LoVo (cell line): ENCODE measurements around the gene IRAK1.

Source experiments
- DNase-seq: peaks from one replicate; pipeline ENCODE4 v3.0.0-alpha.2; 2016; ENCODE audit warnings: low spot score

Gene IRAK1

GRCh38 chrX:153971124-153971449, 48.6 kb downstream of the IRAK1 start:
- peak; percentile 73 for DNase-seq

DNA sequence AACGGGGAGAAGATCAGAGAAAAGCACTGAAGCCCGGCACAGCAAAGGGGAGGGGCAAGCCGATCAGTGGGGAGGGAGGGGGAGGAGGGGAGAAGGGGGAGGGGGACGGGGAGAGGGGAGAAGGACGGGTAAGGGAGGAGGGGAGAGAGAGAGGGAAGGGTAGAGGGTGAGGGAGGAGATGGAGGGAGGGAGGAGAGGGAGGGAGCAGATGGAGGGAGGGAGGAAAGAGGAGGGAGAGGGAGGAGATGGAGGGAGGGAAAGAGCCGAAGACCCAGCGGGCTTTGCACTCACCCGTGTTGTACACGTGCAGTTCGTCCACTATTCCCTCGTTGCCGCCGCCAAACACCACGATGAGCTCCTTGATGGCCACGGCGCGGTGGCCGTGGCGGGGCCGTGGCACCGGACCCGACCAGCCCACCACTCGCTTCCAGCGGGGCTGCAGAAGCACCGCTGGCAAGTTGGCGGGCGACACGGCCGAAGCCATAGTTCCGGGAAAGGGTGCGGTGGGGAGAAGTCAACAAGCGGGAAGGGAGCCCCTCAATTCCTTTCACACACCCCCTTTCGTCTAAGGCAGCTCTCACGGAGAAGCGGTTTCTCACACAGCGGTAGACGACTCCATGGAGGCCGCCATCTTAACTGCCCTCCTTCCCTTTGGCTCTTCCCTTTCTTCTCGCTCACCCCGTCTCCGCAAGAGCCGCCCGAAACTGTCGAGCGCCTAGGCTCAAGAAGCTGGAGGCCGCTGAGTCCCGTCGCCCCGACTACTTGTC, 49.2 kb downstream of the IRAK1 start:
- no peak for DNase-seq

DNA sequence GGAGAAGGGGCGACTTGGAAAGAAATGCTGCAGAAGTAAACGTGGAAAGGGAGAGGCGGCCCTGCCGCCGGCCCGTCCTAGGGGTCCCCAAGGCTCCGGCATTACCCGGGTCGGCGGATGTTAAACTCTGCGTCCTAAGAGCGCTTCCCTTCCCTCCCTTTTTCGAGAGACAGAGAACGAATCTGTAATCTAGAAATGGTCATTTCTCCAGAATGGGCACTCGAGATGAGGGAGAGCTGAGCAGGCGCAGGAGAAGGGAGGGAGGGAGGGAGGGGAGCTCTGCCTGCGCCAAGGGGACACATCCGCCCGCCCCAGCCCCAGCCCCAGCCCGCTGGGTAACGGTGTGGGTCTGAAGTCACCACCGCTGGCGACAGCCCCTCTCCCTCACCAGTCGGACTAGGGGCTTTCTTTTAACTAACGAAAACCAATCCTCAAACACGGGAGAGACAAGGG, 49.8 kb downstream of the IRAK1 start:
- no peak for DNase-seq

GRCh38 chrX:153969125-153969903, 50.4 kb downstream of the IRAK1 start:
- no peak for DNase-seq

- no peak for DNase-seq
Measured at GRCh38 chrX:153968754-153969124, 51.0 kb downstream of the IRAK1 start.

- DNase-seq = no peak
Measured at GRCh38 chrX:153968255-153968654, 51.4 kb downstream of the IRAK1 start.

GRCh38 chrX:153967536-153968224, 52.0 kb downstream of the IRAK1 start:
- DNase-seq = no peak

GRCh38 chrX:153966841-153967535, 52.7 kb downstream of the IRAK1 start:
- DNase-seq = no peak

- no peak for DNase-seq
Measured at GRCh38 chrX:153966283-153966688, 53.4 kb downstream of the IRAK1 start.

DNA sequence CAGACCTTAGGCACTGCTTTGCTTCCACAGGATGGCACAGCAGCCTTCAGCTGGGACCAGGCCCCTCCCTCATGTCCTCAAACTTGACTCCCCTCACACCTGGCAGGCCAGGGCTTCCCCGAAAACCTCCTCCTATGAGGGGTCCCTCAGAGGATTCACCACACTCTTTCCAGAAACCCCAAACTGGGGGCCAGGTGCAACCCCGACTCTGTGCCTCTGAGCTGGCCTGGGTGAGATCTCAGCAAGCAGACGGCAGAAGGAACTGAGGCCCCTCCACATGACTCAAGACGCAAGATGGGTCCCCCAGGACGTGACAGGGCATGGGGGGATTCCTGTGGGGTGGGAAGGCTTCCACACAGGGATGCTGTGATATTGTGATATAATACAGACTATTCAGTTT, 54.3 kb downstream of the IRAK1 start:
- no peak for DNase-seq

DNA sequence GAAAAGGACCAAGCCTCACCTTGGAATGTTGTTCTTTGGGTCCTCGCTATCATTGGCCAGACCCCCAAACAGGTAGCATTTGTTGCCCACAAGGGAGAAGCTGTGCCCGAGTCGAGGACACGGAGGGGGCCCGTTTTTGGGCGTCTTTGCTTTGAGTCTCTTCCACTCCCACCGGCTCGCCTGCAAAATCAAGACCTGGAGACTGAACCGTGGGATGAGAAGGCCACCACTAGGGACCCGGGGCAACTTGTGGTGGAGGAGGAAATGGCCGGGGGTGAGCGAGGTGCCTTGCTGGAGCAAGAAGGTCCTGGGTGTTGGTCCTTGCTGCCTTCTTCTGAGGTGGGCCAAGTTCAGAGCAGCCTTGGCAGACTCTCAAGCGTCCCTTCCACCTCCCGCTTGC, 55.6 kb downstream of the IRAK1 start:
- no peak for DNase-seq

- DNase-seq = no peak
Measured at GRCh38 chrX:153963546-153963945, 56.2 kb downstream of the IRAK1 start.

- DNase-seq = no peak
Measured at GRCh38 chrX:153961292-153961691, 58.4 kb downstream of the IRAK1 start.

DNA sequence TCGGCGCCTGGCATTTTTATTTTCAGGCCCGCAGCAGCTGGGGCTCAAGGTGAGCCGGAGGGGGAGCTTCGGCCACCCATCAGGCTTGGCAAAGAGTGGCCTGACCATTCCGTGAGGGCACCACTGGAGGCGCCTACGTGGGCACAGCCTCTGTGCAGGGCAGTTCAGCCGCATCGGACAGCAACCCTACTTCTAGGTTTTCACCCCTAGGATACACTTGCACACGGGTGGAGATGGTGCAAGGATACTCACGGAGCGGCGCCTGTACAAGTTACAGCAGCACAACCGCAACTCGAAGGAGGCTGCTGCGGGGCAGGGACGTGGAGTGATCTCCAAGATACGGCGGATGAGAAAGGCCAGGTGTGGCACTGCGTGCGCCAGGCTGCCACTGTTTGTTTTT, 58.9 kb downstream of the IRAK1 start:
- DNase-seq = no peak
